GM19328 (cell line): ENCODE results near the gene CDK14.

Experiments used
- ATAC-seq: cut with Tn5 transposase; IDR thresholded peaks from one replicate; pipeline ENCODE4 v1.9.1; 2021; ENCODE audit warnings: mild to moderate bottlenecking, moderate library complexity; ENCODE audit not compliant: unreplicated experiment

CDK14 gene

DNA sequence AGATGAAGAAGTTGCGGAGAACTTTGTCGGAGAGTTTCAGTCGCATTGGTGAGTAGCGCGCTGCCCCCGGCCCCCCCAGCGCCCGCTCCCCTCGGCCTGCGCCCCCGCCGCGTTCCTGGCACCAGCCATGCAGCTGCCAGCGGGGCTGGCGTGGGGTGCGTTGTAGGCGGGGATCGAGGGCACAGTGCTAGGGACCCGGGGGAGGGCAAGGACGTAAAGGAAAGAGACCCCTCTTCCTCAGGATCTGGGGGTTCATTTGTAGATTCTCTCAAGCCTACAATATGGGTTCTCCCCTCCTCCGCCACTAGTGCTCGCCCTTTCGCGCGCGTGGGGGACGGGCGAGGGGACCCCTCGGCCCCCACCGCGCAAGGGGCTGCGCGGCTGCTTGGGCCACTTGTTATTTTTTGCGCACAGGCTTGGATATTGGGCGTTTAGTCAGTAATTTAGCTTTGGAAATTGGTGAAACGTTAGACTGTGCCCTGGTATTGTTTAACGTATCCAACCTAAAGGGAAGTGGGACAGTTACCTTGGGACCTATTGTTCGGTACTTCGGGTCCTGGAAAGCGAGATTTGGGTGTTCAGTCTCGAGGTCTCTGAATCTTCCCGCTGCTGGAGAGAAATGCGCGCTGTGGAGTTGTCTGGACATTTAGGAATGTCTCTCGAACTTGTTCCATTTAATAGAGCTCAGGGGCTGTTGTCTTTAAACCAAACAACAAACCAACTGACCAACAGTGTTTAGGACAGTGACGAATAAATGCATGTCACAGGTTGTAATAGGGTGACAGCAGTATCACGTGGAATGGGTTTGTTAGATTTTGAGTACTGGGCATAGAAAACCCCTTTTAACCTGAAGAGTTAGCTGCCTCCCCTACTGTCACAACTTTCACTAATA lies 796 bp downstream of the CDK14 start:
- ATAC-seq: peak; percentile 9

DNA sequence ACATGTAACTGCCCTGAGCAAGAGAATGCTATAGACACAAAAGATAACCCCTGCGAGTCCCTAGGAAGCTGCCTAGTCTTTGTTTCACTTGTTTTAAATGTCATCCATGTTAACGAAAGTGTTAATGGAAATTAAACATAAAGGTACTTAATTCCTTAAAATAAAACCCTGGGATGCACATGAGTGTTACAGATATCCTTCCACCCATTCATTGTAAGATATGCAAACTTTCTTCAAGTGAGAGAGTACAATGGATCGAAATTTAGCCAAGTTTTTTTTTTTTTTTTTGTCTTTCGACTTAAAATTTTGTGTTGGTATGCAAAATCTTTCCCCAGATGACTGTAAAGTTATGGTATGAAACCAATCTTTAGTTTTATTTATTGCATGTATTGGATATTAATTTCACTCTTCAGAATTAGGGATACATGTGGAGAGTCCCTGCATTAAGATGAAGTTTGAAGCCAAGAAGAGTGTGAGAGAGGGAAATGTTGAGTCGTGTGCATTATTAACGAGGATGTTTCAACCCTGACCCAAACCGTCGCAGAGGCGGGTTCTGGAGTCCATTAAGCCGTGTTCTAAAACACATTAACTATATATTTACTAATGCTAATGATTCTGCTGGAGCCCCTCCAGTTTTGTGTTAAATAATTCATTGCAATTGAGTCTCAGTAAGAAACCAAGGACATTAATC lies 1.6 kb downstream of the CDK14 start:
- no peak for ATAC-seq

DNA sequence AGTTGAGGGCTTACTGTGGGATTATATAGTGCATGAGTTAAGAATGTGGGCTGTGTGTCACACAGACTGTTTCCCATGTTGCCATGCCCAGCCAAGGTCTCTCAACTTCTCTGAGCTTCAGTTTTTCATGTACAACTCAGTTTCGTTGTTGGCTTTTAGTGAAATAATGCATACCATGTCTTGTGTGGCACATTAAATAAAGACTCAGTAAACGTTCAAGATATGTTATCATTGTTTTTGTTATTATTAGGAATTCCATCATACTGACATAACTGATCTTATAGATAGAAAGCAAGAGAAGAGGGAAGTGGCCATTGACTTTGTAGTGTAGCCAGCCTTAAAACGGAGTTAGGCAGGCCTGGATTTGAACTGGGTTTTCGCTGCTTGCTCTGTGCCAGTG lies 2.9 kb downstream of the CDK14 start:
- ATAC-seq: no peak

DNA sequence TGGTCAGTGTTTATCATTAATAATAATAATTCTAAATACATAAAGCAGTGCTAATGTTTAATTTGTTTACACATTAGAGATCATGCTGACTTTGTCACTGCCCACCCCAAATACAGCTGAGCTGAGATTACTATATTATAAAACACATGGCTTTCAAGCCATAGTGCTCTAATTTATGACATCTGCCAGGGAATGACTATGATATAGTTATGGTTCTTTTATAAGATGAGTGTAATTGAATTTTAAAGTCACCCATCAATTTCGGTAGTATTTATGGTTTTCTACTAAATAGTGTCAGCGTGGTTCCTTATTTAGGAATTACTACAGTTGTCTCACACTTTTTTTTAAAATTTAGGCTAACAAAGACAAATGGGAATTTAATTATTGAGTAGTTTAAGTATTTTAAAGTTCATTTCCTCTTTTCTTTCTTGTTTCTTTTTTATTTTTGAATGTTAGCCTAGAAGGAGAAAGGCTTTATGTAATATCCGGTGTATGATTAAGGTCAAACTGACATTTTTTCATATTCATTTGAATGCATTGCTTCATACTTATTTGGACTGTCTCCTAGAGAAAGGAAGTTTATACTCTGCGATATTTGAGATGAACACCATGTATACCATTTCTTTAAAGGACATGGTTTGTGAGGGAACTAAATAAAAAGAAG lies 3.9 kb downstream of the CDK14 start:
- ATAC-seq: no peak

DNA sequence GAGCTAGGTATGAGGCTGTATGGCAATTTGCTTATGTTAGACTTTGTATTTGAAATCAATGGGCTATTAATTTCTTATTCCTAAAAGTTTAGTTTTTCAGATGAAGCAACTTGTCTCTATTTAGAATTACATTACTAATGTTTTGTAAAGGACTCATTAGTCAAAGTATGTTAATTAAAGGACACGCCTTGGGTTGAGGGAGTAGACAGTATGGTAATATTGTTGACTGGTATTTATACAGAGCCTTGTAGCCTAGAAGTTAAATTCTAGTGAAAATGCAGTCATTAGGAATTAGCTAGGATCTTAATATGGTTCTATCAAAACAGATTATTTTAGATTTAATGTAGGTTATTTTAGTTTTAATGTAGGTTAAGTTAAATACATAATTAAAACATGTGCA lies 6.2 kb downstream of the CDK14 start:
- ATAC-seq: no peak

DNA sequence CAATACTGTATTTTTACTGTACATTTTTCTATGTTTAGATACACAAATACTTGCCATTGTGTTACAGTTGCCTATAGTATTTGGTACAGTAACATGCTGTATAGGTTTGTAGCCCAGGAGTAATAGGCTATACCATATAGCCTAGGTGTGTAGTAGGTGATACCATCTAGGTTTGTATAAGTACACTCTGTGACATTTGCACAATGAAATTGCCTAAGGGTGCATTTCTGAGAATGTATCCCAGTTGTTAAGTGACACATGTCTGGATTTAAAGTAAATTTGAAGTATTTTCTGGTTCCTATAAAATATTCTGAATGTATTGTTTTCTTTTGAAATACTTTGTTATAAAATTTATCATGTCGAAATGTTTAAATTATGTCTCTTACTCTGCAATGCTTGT lies 7.2 kb downstream of the CDK14 start:
- ATAC-seq: no peak

DNA sequence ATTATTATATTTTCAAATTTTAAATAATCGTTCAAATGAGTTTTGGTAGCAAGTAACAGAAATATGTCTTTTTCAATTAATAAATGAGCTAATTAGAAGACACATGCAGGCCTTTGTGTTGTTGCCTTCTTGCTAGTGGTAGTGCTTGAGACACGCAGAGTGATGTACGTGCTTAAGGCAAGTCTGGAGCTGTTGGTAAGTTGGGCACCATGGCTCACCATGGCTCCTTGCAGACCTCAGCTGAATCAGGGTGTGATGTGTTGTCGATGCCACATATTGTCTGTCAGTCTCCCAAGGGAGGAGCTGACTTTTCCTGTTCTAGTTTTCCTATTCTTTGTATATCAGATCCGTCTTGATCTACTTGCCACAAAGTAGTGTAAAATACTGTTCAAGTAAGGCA lies 8.3 kb downstream of the CDK14 start:
- no peak for ATAC-seq

DNA sequence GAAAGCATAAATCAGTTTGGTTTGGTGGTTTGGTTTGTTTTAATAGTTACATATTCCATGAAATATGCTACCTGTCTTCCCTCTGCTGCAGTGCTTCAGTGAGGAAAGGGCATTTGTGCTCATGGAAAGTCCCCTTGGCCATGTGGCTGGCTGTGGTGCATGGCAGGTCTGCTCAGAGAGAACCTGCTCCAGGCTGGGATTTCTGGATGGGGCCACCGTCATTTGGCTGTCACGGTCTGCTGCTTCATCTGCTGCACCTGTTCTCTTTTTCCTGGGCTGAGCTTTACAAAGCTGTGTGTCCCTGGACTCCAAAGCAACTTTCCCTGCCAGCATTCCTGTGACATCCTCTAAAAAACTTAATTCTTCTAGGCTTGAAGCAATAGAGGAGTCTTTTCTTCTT lies 8.9 kb downstream of the CDK14 start:
- no peak for ATAC-seq

DNA sequence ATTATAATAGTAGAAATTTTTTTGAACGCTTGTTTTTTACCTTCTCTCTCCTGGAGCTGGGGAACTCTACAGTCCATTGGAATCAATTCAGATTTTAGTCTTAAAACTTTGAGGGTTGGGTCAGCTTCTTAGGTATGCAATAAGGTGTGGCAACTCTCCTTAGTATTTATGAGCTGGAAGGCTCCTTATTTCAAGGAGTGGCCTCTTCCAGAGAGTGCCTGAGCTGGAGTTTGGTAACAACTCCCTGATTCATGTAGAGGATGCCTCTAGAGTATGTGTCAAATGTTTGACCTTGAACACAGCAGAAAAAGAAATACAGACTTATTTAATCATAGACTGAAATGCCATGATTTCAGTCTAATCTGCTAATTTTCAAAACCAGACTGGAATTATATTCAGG lies 11.1 kb downstream of the CDK14 start:
- no peak for ATAC-seq

DNA sequence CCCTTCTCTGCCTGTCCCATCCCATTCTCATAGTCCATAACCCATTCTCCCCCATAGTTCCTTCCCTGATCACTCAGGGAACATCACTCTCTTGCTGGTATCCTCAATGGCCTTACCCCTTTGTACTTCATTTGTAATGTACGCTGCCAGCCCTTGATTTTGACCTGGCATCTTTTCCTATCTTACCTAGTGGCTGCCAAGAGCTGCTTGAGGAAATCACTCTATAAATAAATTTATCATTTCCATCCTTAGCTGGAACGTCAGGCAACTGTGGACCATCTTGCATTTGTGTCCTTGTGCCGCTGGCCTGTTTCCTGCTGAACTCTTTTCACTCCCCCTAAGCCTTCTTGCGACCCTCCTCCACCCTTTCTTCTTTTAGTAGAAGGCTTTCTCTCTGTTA lies 14.0 kb downstream of the CDK14 start:
- no peak for ATAC-seq

DNA sequence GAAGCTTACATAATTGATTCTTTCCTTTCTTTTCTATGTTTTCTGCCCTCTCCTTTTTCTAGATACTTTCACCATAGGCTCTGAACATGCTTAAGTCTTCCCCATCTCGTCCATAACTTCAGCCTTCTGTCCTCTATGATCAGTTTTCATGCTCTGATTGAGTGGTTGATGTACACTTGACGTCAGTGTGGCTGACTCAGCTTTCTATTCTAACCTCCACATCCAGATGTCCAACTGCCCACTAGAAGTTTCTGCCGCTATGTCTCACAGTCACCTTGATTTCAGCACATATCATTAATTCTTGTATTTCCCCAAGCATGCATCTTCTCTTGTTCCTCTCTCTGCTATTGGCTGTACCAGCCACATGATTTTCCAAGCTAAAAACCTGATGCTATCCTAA lies 15.0 kb downstream of the CDK14 start:
- no peak for ATAC-seq

DNA sequence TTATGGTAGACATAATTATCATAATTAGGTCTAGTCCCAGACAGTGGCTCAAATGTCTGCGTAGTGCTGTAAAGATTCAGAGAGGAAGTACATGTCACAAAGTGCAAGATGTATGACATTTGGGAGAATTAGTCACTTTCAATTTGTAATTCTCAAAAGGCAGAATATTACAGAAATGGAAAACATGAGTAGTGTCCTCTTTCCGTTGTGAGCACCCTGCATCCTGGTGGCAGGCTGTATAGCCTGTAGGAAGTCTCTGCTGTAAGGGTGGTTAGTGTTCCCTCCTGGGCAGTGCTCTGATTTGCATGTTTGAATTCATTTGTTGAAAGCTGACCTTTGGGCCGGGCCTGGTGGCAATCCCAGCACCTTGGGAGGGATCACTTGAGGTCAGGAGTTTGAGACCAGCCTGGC lies 17.0 kb downstream of the CDK14 start:
- peak; percentile 88 for ATAC-seq

DNA sequence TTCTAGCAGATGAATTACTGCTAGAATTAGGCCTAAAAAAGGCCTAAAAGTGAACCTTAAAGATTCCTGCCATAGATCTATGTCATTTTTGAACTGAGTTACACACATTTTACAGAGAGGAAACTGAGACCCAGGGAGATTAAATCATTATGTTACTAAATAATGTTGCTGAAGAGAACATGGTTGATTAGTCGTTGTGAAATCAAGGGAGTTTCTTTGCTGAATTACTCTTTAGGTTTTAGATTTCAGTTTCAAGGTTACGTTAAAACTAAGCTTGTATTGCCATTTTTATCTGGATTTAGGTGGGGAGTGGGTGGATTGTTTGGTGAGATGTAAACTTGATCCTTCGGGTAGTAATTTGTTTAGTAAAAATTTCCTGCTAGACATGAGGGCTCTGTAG lies 21.3 kb downstream of the CDK14 start:
- ATAC-seq: no peak

DNA sequence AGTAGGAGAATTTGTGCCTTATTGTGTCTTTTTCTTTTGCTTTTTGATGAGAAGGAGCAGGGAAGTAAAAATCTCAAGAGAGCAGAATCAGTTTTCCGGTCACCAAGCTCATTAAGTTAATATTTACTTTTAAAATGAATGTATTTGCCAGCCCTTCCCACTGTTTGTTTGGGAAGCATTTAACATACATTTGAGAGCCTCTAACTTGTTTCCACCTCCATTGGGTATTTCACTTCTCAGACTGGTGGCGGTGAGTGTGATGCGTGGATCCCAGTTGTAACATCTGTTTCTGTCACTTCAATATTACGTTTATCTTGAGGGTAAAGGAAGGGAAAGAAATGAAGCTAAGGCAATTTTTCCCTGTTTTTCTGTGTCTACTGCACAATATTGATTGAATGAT lies 22.8 kb downstream of the CDK14 start:
- ATAC-seq: no peak

DNA sequence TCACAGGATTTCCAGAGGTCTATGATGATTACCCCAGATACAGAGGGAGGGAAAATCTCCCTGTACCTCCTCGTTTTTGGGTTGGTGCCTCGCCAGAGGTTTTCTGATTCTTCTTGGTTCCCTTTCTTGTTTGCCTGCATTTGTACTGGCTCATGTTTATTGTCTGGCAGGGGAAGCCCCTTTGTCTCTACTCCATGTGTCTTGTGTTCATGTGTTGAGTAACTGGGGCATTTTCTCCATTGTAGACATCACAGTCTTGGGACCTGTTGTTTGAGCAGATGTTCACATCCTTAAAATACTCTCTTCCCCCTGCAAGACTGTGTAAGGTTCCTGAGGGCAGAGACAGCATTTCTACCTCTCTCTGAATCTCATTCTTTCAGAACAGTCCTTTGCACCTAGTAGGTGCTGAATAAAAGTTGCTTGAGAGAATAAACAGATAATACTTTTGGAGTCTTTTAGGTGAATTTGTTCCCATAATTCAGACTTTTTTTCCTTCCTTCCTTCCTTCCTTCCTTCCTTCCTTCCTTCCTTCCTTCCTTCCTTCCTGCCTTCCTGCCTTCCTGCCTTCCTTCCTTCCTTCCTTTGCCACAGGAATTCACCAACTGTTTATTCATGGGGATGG lies 25.1 kb downstream of the CDK14 start:
- ATAC-seq: no peak

DNA sequence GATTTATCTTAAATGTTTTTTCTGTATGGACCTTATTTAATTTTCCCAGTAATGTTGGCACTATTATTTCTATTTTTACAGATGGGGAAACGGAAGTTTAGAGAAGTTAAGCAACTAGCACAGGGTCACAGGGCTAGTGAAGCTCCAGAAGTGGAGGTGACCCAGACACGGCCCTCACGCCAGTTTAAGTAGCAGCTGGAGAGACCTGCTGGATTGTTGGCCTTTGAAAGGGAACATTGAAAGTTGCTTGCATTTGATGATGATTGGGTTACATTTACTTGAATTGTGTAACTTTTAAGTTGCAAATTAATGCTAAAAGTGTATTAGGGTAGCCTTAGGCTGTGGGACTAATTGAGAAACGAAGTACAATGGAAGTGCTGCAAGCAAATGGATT lies 25.6 kb downstream of the CDK14 start:
- no peak for ATAC-seq

DNA sequence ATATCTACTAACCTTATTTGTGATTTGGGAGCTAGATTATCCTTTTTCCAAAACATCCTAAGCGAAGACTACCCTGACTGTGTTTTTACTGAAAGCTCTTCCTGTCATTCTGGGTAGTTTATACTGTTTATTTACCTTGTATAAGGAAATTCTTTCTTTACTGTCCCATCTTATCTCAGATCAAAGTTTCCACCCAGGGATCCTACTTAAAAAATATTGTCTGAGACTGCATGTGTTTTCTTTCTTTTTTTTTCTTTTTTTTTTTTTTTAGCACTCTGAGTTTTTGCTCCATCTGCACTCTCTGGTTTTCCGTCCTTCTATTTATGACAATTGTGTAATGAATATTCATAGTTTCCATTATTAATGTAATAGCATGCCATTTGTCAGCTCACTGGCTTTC lies 26.5 kb downstream of the CDK14 start:
- no peak for ATAC-seq

DNA sequence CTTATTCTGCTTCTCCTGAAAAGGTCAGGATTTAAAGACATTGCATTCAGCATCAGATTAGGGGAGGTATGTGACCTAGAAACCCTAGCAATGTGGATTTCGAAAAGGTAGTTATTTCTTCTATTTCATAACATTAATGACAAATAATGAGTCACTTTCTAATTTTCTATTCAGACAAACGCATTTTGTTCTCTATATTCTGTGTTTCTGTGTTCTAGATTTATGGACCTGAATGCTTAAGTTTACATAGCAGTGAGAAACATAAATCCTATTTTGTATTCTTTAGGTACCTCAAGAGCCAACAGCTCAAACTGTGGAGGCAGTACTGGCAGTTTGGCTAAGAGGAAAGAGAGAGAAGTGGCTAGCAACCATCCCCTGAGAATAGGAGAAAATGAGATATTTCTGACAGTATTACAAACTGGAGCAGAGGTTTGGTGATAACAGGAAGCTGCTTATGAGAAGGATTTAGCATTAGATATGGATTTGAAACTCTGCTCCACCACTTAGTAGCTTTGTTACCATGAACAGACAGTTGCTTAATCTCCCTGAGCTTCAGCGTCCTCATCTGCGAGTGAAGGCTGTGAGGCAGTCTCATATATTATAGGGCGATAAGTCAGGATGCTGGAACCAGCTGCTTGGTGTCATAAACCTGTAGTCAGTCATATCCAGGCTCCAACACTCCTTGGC lies 28.2 kb downstream of the CDK14 start:
- no peak for ATAC-seq

DNA sequence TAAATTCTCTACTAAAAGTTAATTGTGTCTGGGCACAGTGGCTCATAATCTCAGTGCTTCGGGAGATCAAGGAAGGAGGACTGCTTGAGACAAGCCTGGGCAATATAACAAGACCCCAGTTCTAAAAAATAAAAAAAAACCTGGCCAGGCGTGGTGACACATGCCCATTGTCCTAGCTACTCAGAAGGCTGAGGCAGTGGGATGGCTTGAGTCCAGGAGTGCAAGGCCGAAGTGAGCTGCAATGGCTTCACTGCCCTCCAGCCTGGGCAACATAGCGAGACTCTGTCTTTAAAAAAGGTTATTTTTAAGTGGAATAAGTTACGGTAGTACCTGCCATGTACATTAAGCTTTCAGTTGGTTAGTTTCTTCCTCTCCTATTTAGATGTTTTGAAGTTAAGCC lies 28.9 kb downstream of the CDK14 start:
- ATAC-seq: no peak

DNA sequence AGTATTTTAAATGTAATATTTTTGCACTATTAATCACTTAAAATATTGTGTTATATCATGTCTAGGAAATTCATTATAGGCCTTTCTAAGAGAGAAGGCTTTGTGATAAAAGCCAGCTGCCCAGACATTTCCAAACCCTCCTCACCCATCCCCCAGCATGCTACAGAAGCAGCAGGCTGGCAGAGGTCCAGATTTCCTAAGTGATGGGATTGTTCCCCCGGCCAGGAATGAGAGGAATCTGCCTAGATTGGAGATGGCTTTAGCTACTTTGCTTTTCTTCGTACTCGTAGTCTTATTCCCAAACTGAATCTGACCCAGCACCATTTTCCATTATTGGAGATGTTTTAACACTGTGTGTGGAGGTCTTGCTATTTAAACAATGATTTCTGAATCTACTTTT lies 29.4 kb downstream of the CDK14 start:
- no peak for ATAC-seq

DNA sequence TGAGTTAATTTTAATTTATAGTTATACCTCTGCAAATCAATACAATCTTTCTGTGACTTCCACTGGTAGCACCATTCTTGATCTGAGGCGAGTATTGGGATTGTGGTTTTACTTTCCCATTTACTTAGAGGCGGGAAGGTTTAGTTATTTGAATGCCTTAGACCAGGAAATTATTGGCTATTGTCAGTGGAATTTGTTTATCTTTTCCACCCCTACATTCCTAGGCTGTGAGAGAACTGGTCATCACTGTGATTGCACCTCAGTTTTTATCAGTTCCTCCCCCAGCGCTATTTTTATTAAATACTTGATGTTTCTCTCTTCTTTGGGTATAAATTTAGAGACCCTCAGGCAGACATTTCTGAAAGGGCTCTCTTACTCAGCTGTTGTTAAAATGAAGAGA lies 29.9 kb downstream of the CDK14 start:
- no peak for ATAC-seq
